ENCODE data around the gene GAS2L3. TPM values are rescaled to one million over a fixed set of nuclear protein-coding genes. Genes with fewer than 3 reads are reported as not detected.

The GAS2L3 gene
- total RNA-seq, 2 experiments from 2014 or later, result 13.5 to 21.5 TPM

- Histone ChIP-seq H3K9me3 (ENCODE audit: low read length) (no peaks in the 10 kb centered on the region), H4K20me1 (ENCODE audit: insufficient read depth, low read length) (no peaks in the 10 kb centered on the region), H2AFZ (ENCODE audit: low read length) (no peak overlapping the region), H3K36me3 (ENCODE audit: insufficient read depth, low read length) (no peaks in the 10 kb centered on the region), H3K27ac (ENCODE audit: low read depth, low read length, poor library complexity, severe bottlenecking) (no peak overlapping the region), H3K4me1 (ENCODE audit: insufficient read depth, low read length, poor library complexity, severe bottlenecking) (no peaks in the 10 kb centered on the region), H3K4me2 (ENCODE audit: low read length) (no peak overlapping the region), H3K4me3 (ENCODE audit: low read depth, low read length, poor library complexity, severe bottlenecking) (no peak overlapping the region), H3K9me2 (ENCODE audit: insufficient read depth, low read length) (no peaks in the 10 kb centered on the region), H3K79me2 (ENCODE audit: insufficient read depth, low read depth, low read length) (no peaks in the 10 kb centered on the region)
- intact Hi-C loops (cut with micrococcal nuclease; ENCODE audit: unreplicated experiment), result no loop called here
- BruUV-seq (replicated peaks), result no TSS peak
- ChIA-PET CTCF (ENCODE audit: unreplicated experiment) (no interaction called here), POLR2A (interaction anchor here (0.5 kb wide), 1 partner anchor 962 kb away, joined by 3 read pairs; no protein-coding TSS in a partner anchor)
- DNase-seq (ENCODE audit: low spot score), result no peak
- TF ChIP-seq EZH2phosphoT487 (IDR thresholded peaks at IDR 0.05; ENCODE audit: borderline replicate concordance, low read depth, low read length) (no peak), CTCF (conservative IDR thresholded peaks at IDR 0.05; ENCODE audit: low read length) (no peak)
Measured at GRCh38 chr12:100656856-100657255, 83.4 kb downstream of the GAS2L3 start.

- no peaks in the 10 kb centered on the region for H3K4me1 ChIP-seq (ENCODE audit: insufficient read depth, low read length, poor library complexity, severe bottlenecking)
- CTCF ChIA-PET (ENCODE audit: unreplicated experiment), result no interaction called here
- intact Hi-C loops (cut with micrococcal nuclease; ENCODE audit: unreplicated experiment), result no loop called here
- BruUV-seq (replicated peaks), result no TSS peak
- no peaks in the 10 kb centered on the region for H3K9me3 ChIP-seq (ENCODE audit: low read length)
- H3K27ac ChIP-seq (ENCODE audit: low read depth, low read length, poor library complexity, severe bottlenecking), result no peak overlapping the region
- no peak for TF ChIP-seq CTCF (conservative IDR thresholded peaks at IDR 0.05; ENCODE audit: low read length)
- no peak for TF ChIP-seq EZH2phosphoT487 (IDR thresholded peaks at IDR 0.05; ENCODE audit: borderline replicate concordance, low read depth, low read length)
- H4K20me1 ChIP-seq (ENCODE audit: insufficient read depth, low read length), result no peaks in the 10 kb centered on the region
- no peak overlapping the region for H3K4me2 ChIP-seq (ENCODE audit: low read length)
- H3K36me3 ChIP-seq (ENCODE audit: insufficient read depth, low read length), result no peaks in the 10 kb centered on the region
- POLR2A ChIA-PET, result interaction anchor here (1.0 to 1.6 kb wide), 2 partner anchors 10 kb away, joined by 3 read pairs; no protein-coding TSS in a partner anchor
- no peak for DNase-seq (ENCODE audit: low spot score)
- H3K9me2 ChIP-seq (ENCODE audit: insufficient read depth, low read length), result no peaks in the 10 kb centered on the region
- no peaks in the 10 kb centered on the region for H3K79me2 ChIP-seq (ENCODE audit: insufficient read depth, low read depth, low read length)
- H2AFZ ChIP-seq (ENCODE audit: low read length), result no peak overlapping the region
- no peak overlapping the region for H3K4me3 ChIP-seq (ENCODE audit: low read depth, low read length, poor library complexity, severe bottlenecking)
Measured at GRCh38 chr12:100661300-100661951, 87.9 kb downstream of the GAS2L3 start.

- intact Hi-C loops (cut with micrococcal nuclease; ENCODE audit: unreplicated experiment), result no loop called here
- H3K4me1 ChIP-seq (ENCODE audit: insufficient read depth, low read length, poor library complexity, severe bottlenecking), result no peaks in the 10 kb centered on the region
- ChIA-PET POLR2A (no interaction called here), CTCF (ENCODE audit: unreplicated experiment) (no interaction called here)
- H3K79me2 ChIP-seq (ENCODE audit: insufficient read depth, low read depth, low read length), result no peaks in the 10 kb centered on the region
- no peaks in the 10 kb centered on the region for H3K9me3 ChIP-seq (ENCODE audit: low read length)
- H3K4me2 ChIP-seq (ENCODE audit: low read length), result no peak overlapping the region
- no peaks in the 10 kb centered on the region for H3K36me3 ChIP-seq (ENCODE audit: insufficient read depth, low read length)
- no peak for DNase-seq (ENCODE audit: low spot score)
- H3K9me2 ChIP-seq (ENCODE audit: insufficient read depth, low read length), result no peaks in the 10 kb centered on the region
- H3K4me3 ChIP-seq (ENCODE audit: low read depth, low read length, poor library complexity, severe bottlenecking), result no peak overlapping the region
- H2AFZ ChIP-seq (ENCODE audit: low read length), result no peak overlapping the region
- no peak for TF ChIP-seq CTCF (conservative IDR thresholded peaks at IDR 0.05; ENCODE audit: low read length)
- TF ChIP-seq EZH2phosphoT487 (IDR thresholded peaks at IDR 0.05; ENCODE audit: borderline replicate concordance, low read depth, low read length), result no peak
- no peak overlapping the region for H3K27ac ChIP-seq (ENCODE audit: low read depth, low read length, poor library complexity, severe bottlenecking)
- H4K20me1 ChIP-seq (ENCODE audit: insufficient read depth, low read length), result no peaks in the 10 kb centered on the region
- BruUV-seq (replicated peaks), result no TSS peak
Measured at GRCh38 chr12:100666588-100666987, 93.1 kb downstream of the GAS2L3 start.

Measured in OCI-LY7 (cell line).